DMS79 treated with DMSO at 0.1 percent for 48 hours (cell line): ENCODE data around the gene EPB41L4B.

ENCODE experiments used
- DNase-seq: peaks from one replicate; lab custom pipeline; 2025; lab: John Stamatoyannopoulos, UW

The EPB41L4B gene

GRCh38 chr9:109320331-109320741 is 523 bp downstream of the EPB41L4B start:
- DNase-seq, result no peak

- no peak for DNase-seq
Observed at GRCh38 chr9:109319626-109320241, 1.1 kb downstream of the EPB41L4B start.

GRCh38 chr9:109319017-109319625 is 1.7 kb downstream of the EPB41L4B start:
- DNase-seq, result no peak

- DNase-seq, result peak; percentile 13
Observed at GRCh38 chr9:109317979-109318741, 2.7 kb downstream of the EPB41L4B start.

GRCh38 chr9:109317311-109317978 is 3.4 kb downstream of the EPB41L4B start:
- DNase-seq, result no peak

DNA sequence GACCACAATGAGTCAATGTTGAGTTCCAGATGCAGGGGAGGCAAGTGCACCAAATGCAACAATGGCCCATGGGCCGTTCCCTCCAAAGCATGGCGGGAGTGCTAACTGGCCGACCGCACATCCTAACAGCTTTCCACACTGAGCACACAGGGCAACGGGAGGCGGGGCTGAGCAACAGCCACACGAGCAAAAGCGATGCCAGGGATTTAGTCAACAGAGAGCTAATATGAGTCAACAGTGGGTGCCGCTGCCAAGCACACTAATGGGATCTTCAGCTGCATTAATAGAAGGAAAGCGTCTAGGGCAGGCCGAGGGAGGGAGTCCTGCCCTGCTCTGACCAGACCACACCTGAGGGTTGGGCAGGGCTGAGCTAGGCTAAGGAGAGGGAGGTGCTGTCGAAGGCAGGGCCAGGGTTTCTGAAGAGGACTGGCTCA is 4.6 kb downstream of the EPB41L4B start:
- peak; percentile 37 for DNase-seq

DNA sequence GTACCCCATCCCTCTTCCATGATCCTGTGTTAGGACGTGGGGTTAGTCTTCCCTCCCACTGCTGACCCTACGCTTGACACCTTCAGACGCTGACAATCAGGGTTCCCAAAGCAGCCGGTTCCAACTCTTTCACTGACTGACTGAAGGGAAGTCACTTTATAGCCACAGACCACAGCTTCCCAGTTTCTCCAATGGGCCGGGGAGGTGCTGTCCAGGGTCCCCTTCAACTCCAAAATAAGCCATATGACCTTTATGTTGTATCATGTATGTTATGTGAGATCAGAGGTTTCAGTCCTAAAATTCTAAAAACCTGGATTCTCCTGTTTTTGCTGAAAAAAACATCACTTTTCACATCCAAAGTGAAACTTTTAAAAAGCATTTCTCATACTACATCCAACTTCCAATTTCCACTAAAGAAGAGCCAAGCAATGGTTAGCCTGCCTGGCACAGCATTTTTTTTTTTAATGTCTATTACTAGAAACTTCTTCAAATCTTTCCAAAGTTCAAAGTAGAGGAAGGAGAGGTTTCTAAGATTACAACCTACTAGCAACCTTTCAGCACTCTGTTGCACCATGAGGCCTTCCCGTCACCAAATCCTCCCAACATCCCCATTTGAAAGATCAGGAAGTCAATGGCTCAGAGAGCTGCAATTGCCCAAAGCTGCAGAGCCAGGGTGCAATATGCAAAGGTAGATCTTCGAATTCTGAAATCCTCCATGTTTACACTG is 5.2 kb downstream of the EPB41L4B start:
- DNase-seq, result no peak

GRCh38 chr9:109314011-109314531 is 6.8 kb downstream of the EPB41L4B start:
- no peak for DNase-seq

GRCh38 chr9:109313351-109313750 is 7.5 kb downstream of the EPB41L4B start:
- DNase-seq, result no peak

DNA sequence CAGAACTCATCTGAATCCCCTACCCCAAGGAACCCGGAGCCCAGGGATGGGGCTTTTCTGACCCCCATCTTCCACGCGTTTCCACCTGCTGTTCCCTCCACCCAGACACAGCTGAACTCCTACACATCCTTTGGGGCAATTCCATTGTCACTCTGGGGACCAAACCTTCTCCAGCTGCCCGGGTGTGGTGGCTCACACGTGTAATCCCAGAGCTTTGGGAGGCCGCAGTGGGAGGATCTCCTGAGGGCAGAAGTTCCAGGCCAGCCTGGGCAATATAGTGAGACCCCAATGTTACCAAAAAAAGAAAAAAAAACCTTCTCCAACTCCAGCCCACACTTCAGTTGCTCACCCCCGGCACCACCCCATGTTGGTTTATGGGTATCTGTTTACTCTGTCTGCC is 8.1 kb downstream of the EPB41L4B start:
- no peak for DNase-seq

DNA sequence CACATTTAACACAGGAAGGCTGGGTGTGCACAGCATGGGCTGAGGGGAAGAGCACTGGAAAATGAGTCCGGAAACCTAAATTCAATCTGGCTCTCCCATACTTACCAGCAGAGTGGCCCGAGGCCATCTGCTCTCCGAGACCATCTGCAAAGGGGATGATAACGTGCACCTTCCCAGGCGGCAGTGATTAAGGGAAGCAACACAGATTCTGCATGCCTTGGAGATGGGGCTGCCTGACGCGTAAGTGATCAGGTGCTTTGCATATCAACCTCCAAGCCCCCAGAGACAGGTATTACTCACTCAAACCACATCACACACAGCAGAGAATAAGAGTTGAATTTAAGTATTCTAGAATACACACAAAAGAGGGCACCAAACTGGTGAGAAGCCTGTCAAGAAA is 9.1 kb downstream of the EPB41L4B start:
- no peak for DNase-seq

DNA sequence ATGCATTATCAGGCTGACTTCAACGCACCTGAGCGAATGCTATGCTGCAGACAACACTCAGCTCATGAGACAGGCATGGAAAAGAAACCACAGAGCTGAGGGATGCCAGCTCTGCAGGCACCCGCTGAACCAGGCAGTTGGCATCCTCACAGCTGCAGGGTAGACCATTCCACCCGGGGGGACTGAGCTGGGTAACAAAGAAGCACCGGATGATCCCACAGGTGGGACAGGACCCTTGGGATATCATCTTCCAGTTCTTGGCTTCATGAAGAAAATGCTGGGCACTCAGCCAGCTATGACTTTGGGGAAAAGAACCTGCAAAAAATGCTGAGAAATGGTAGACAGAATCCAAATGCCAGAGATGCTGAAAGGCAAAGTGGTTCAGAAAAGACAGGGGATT is 9.6 kb downstream of the EPB41L4B start:
- no peak for DNase-seq

GRCh38 chr9:109310486-109310901 is 10.4 kb downstream of the EPB41L4B start:
- DNase-seq, result no peak

GRCh38 chr9:109309282-109309681 is 11.6 kb downstream of the EPB41L4B start:
- no peak for DNase-seq

DNA sequence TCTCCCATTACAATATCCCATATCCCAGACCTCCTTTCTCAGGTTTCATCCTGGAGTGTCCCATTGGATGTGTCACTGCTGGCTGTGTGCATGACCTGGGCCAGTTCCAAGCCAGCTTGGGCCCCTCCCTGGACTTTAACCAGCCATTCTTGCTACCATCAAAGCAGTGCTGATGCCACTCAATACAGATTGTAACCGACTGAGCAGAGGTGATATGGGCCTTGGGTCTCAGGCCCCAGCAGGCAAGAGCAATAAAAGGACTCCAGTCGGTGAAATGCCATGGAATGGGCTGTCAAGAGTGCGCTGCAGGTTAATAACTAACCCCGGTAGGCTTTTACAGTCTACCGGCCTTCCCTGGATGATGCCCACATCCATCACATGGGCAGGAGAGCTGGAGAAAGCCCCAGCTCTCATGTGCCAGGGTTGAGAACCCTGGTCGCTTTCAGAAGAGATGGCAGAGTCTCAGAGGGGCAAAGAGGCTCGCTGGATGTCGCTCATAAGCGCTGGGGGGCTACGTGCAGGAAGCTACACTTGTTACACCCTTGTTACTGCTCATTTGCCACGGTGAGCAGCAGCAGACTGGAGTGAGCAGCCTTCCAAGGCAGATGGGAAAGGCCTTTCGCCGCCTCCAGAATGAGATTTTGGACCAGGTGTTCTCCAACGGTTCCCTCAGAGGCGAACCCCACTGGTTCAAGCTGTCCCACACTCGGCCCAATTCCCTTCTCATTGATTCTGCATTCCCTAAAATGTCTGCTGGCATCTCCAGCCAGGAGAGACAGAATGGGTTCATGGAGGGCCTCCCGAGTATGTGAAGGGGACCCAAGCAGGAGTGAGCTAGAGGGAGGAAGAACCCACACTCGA is 13.2 kb downstream of the EPB41L4B start:
- DNase-seq, result no peak

DNA sequence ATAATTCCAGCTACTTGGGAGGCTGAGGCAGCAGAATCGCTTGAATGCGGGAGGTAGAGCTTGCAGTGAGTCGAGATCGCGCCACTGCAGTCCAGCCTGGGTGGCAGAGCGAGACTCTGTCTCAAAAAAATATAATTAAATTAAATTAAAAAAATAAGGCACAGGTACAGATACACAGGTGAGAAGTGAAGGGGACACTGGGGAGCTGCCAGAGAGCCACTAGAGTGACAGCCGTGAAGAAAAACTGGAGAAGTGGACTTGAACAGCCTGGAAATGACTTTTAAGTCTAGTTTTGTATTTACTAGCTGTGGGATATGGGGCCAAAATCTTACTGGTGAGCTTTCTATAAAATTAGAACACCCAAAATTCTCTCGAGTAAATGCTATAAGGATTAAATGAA is 15.1 kb downstream of the EPB41L4B start:
- no peak for DNase-seq

- DNase-seq, result no peak
Observed at GRCh38 chr9:109304347-109304746, 16.5 kb downstream of the EPB41L4B start.

- DNase-seq, result no peak
Observed at GRCh38 chr9:109303900-109304299, 17.0 kb downstream of the EPB41L4B start.

DNA sequence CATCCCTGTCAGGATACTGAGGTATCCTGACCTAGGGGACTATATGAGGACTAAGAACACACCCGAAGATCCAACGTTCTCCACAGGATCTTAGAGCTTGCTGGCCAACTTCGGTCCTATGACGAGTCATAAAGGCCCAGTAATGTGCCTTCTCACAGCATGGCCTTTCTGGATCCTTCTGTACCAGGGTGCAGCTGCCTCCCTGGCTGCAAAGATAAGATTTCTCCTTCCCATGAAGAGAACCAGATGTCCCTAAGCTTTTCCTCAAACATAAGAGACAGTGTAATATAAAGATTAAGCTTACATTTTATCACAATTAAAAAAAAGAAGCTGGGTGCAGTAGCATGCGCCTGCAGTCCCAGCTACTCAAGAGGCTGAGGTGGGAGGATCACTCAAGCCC is 18.3 kb downstream of the EPB41L4B start:
- no peak for DNase-seq

DNA sequence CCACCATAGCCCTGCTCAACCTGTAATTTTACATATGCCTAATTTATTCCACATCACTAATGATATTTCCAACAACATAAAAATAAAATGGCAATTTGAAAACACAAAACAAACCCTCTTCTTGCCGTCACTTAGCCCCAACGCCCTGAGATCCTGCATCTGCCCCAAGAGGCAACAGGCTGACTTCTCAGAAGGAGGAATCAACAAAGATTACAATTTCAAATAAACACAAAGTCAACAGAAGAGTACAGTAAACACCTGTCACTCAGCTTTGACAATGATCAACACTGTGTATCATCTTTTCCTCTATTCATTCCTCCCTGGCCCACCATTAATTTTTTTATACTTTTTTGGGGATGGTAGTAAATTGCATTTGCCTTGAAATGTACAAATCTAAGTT is 19.8 kb downstream of the EPB41L4B start:
- no peak for DNase-seq

DNA sequence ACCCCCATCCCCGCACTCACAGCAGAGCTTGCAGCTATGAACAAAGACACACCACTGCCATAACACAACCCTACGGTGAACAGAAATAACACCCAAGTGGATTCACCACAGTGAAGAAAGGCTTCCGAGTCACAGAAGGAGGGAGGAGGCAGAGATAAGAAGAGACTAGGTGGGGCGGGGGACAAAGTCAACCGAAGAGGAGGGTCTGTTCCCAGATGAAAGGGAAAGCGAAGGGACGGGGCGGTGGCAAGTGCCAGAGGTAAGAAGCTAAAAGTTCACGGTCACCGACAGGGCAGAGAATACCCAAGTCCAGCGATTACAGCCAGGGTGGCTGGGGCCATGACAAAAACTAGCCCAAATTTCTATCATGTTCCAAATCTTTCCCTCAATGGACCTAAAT is 21.0 kb downstream of the EPB41L4B start:
- no peak for DNase-seq
